DOHH2 (cell line): ENCODE measurements around the gene ECD.

Experiments used
- H3F3A ChIP-seq: fragments of 200-600 bp; sonication (generic), shearing (Covaris generic); 2 replicates; pipeline ENCODE4 v1.6.0; 2016; ENCODE audit warnings: antibody characterized with exemption, mild to moderate bottlenecking; ENCODE audit not compliant: control insufficient read depth, insufficient read depth
- H3K27ac ChIP-seq: fragments of 200-600 bp; sonication (generic); 2 replicates; pipeline ENCODE4 v1.5.1; 2014; ENCODE audit warnings: low read depth, mild to moderate bottlenecking, low read length, moderate library complexity
- H3K27me3 ChIP-seq: fragments of 200-600 bp; sonication (generic); 2 replicates; pipeline ENCODE4 v1.6.1; 2014; ENCODE audit warnings: mild to moderate bottlenecking, low read length, mixed read lengths; ENCODE audit not compliant: control insufficient read depth
- H3K36me3 ChIP-seq: fragments of 200-600 bp; sonication (generic); 2 replicates; pipeline ENCODE4 v1.6.1; 2014; ENCODE audit warnings: mild to moderate bottlenecking, low read length, moderate library complexity, mixed read lengths; ENCODE audit not compliant: control insufficient read depth
- H3K4me1 ChIP-seq: fragments of 200-600 bp; sonication (generic); 2 replicates; pipeline ENCODE4 v1.6.1; 2014; ENCODE audit warnings: mild to moderate bottlenecking, low read length, mixed read lengths; ENCODE audit not compliant: control insufficient read depth
- H3K4me2 ChIP-seq: fragments of 200-600 bp; sonication (generic); 2 replicates; pipeline ENCODE4 v1.6.0; 2014; ENCODE audit warnings: mild to moderate bottlenecking, low read length, moderate library complexity
- H3K4me3 ChIP-seq: fragments of 200-600 bp; sonication (generic); 2 replicates; pipeline ENCODE4 v1.5.1; 2014; ENCODE audit warnings: mild to moderate bottlenecking, low read length, mixed read lengths
- H3K79me2 ChIP-seq: fragments of 200-600 bp; sonication (generic); 2 replicates; pipeline ENCODE4 v1.6.1; 2014; ENCODE audit warnings: mild to moderate bottlenecking, low read length, mixed read lengths; ENCODE audit not compliant: control insufficient read depth
- H3K9me2 ChIP-seq: fragments of 200-600 bp; sonication (generic); replicated peaks from 2 replicates; pipeline ENCODE4 v1.6.1; 2014; ENCODE audit warnings: mild to moderate bottlenecking, low read length, mixed read lengths; ENCODE audit not compliant: control insufficient read depth
- H3K9me3 ChIP-seq: fragments of 200-600 bp; sonication (generic); 2 replicates; pipeline ENCODE4 v1.6.1; 2014; ENCODE audit warnings: antibody characterized with exemption, low read length, mixed read lengths; ENCODE audit not compliant: control insufficient read depth, insufficient read depth
- H4K20me1 ChIP-seq: fragments of 200-600 bp; sonication (generic); 2 replicates; pipeline ENCODE4 v1.6.0; 2014; ENCODE audit warnings: low read depth, mild to moderate bottlenecking, antibody characterized with exemption, low read length, moderate library complexity; ENCODE audit not compliant: control insufficient read depth, insufficient read depth
- CTCF ChIP-seq: fragments of 200-600 bp; sonication (generic); IDR thresholded peaks from one replicate; pipeline ENCODE4 v1.5.1; 2014; ENCODE audit warnings: antibody characterized with exemption, mild to moderate bottlenecking, low read depth, low read length; ENCODE audit not compliant: poor library complexity, severe bottlenecking
- EZH2phosphoT487 ChIP-seq: fragments of 200-600 bp; sonication (generic); IDR thresholded peaks from 2 replicates; pipeline ENCODE4 v1.6.1; 2017; ENCODE audit warnings: borderline replicate concordance, mild to moderate bottlenecking, antibody characterized with exemption, low read length, moderate library complexity, mixed read lengths

Gene ECD

GRCh38 chr10:73167783-73168464 is at the start of gene ECD, which contains the start of gene FAM149B1:
Gene ECD (minus strand): TSS chr10:73168008. CDS start chr10:73163937, 4,071 bp downstream.
Gene FAM149B1 (plus strand): TSS chr10:73168119. CDS start chr10:73168340, 221 bp downstream.
- no peaks in the 10 kb centered on the region for H3K9me3 ChIP-seq
- no peaks in the 10 kb centered on the region for H3K9me2 ChIP-seq
- 0 out of 2 replicates have a peak, but pooled peaks cover 3% of the 10 kb centered on the region for H3F3A ChIP-seq
- no peaks in the 10 kb centered on the region for H3K27me3 ChIP-seq
- H4K20me1 ChIP-seq, result no peaks in the 10 kb centered on the region
- peak within 1 kb of the TSS; percentile 52 for H3K27ac ChIP-seq
- H3K4me3 ChIP-seq, result peak within 1 kb of the TSS; percentile 98
- peaks cover 23% of the 10 kb centered on the region for H3K36me3 ChIP-seq
- TF ChIP-seq CTCF (no peak), EZH2phosphoT487 (no peak)
- peaks cover 60% of the 10 kb centered on the region for H3K79me2 ChIP-seq
- H3K4me2 ChIP-seq, result peak within 1 kb of the TSS; percentile 67
- H3K4me1 ChIP-seq, result peaks cover 20% of the 10 kb centered on the region

- Histone ChIP-seq H3F3A (no peaks in the 10 kb centered on the region), H3K79me2 (no peaks in the 10 kb centered on the region), H4K20me1 (no peaks in the 10 kb centered on the region), H3K36me3 (peaks cover 17% of the 10 kb centered on the region), H3K9me2 (no peaks in the 10 kb centered on the region), H3K4me1 (no peaks in the 10 kb centered on the region), H3K27me3 (no peaks in the 10 kb centered on the region), H3K4me2 (no peak overlapping the region), H3K9me3 (no peaks in the 10 kb centered on the region), H3K27ac (no peak overlapping the region), H3K4me3 (no peak overlapping the region)
- TF ChIP-seq EZH2phosphoT487 (no peak), CTCF (no peak)
These were observed 47.9 kb upstream of the ECD start for GRCh38 chr10:73215749-73216148.

- Histone ChIP-seq H3F3A (no peaks in the 10 kb centered on the region), H3K36me3 (no peaks in the 10 kb centered on the region), H3K27ac (no peak overlapping the region), H3K4me2 (no peak overlapping the region), H3K4me1 (no peaks in the 10 kb centered on the region), H3K27me3 (no peaks in the 10 kb centered on the region), H3K4me3 (no peak overlapping the region), H4K20me1 (no peaks in the 10 kb centered on the region), H3K9me3 (no peaks in the 10 kb centered on the region), H3K79me2 (no peaks in the 10 kb centered on the region), H3K9me2 (no peaks in the 10 kb centered on the region)
- no peak for TF ChIP-seq CTCF
- TF ChIP-seq EZH2phosphoT487, result no peak
These were observed 43.5 kb upstream of the ECD start for GRCh38 chr10:73211106-73211811.
